Adipose tissue (tissue), 3 donors: ENCODE data around the gene ATXN7L2. TPM values are rescaled to one million over a fixed set of nuclear protein-coding genes. Genes with fewer than 3 reads are reported as not detected.

Source experiments
- H3K27ac ChIP-seq: one replicate; pipeline ENCODE4 v1.5.1; 2013; ENCODE audit warnings: low read depth, low read length
- WGBS, 3 donors: extraction: QIAGEN DNeasy Blood & Tissue Kit; methylation state at CpG; one replicate each; pipeline ENCODE4 v1.1.7; 2013; 5-methylcytosine and 5-hydroxymethylcytosine counted together
- polyA plus RNA-seq, 3 donors: library from polyadenylated mRNA; stranded (reverse); fragments of 200-250 nt; gene quantifications; one replicate each; pipeline ENCODE4 v1.2.3, GENCODE V29; 2013
- donor health status: healthy with polysubstance abuse.
- donor health status: Bipolar disorder and iron deficiency.
- donor health status: healthy.

The ATXN7L2 gene
- polyA plus RNA-seq, 3 donors, result 2.6 to 4.0 (median 3.2) TPM

GRCh38 chr1:109491372-109491771, 7.7 kb downstream of the ATXN7L2 start:
- 92 to 97% (median 94%) methylated on average over 8 of the region's 8 CpGs for WGBS, 3 donors
- no peak overlapping the region for H3K27ac ChIP-seq

GRCh38 chr1:109492779-109493178, 9.1 kb downstream of the ATXN7L2 start:
- 54 to 76% (median 69%) methylated on average over 4 of the region's 4 CpGs for WGBS, 3 donors
- H3K27ac ChIP-seq, result no peak overlapping the region

GRCh38 chr1:109493227-109493626, 9.5 kb downstream of the ATXN7L2 start:
- WGBS, 3 donors, result 67 to 71% (median 70%) methylated on average over 4 of the region's 4 CpGs
- H3K27ac ChIP-seq, result no peak overlapping the region

- H3K27ac ChIP-seq, result peak within 1 kb of the TSS; percentile 10
- WGBS, 3 donors, result 0% methylated on average over 43 to 44 of the region's 44 CpGs
Observed at GRCh38 chr1:109493805-109494539, 10.3 kb downstream of the ATXN7L2 start, which contains the start of gene CYB561D1. Gene CYB561D1, plus strand, starts transcription at chr1:109494094. Its CDS starts 46 bp downstream, at chr1:109494140.

GRCh38 chr1:109495738-109496137, 12.0 kb downstream of the ATXN7L2 start:
- H3K27ac ChIP-seq, result no peak overlapping the region
- WGBS, 3 donors, result 89 to 95% (median 92%) methylated on average over 7 of the region's 7 CpGs

GRCh38 chr1:109497449-109498160, 13.9 kb downstream of the ATXN7L2 start:
- H3K27ac ChIP-seq, result no peak overlapping the region
- WGBS, 3 donors, result 60 to 80% (median 78%) methylated on average over 9 of the region's 9 CpGs

- WGBS, 3 donors, result 77 to 82% (median 79%) methylated on average over 12 of the region's 12 CpGs
- no peak overlapping the region for H3K27ac ChIP-seq
Observed at GRCh38 chr1:109498161-109498801, 14.6 kb downstream of the ATXN7L2 start.

- H3K27ac ChIP-seq, result no peak overlapping the region
Observed at GRCh38 chr1:109499081-109499480, 15.4 kb downstream of the ATXN7L2 start.

GRCh38 chr1:109499661-109500536, 16.2 kb downstream of the ATXN7L2 start:
- no peak overlapping the region for H3K27ac ChIP-seq

More at GRCh38 chr1:109499081-109499480, 15.4 kb downstream of the ATXN7L2 start:
- 81 to 87% (median 83%) methylated on average over 7 of the region's 7 CpGs for WGBS, 3 donors

GRCh38 chr1:109500941-109501381, 17.3 kb downstream of the ATXN7L2 start:
- no peak overlapping the region for H3K27ac ChIP-seq
- WGBS, 3 donors, result 44 to 53% (median 53%) methylated on average over 5 of the region's 5 CpGs

More at GRCh38 chr1:109499661-109500536, 16.2 kb downstream of the ATXN7L2 start:
- WGBS, 3 donors, result 63 to 76% (median 73%) methylated on average over 4 of the region's 4 CpGs

- H3K27ac ChIP-seq, result no peak overlapping the region
- WGBS, 3 donors, result 70 to 77% (median 71%) methylated on average over 5 of the region's 5 CpGs
Observed at GRCh38 chr1:109501644-109502363, 18.1 kb downstream of the ATXN7L2 start.

GRCh38 chr1:109502364-109502851, 18.7 kb downstream of the ATXN7L2 start:
- 55 to 70% (median 65%) methylated on average over 3 of the region's 3 CpGs for WGBS, 3 donors
- no peak overlapping the region for H3K27ac ChIP-seq

- 63 to 78% (median 67%) methylated on average over 5 of the region's 5 CpGs for WGBS, 3 donors
- H3K27ac ChIP-seq, result no peak overlapping the region
Observed at GRCh38 chr1:109503935-109504334, 20.2 kb downstream of the ATXN7L2 start.

- no peak overlapping the region for H3K27ac ChIP-seq
- WGBS, 3 donors, result 66 to 90% (median 79%) methylated on average over 1 of the region's 1 CpG
Observed at GRCh38 chr1:109504974-109505373, 21.3 kb downstream of the ATXN7L2 start.

GRCh38 chr1:109508001-109508872, 24.5 kb downstream of the ATXN7L2 start:
- WGBS, 3 donors, result 91 to 93% (median 91%) methylated on average over 25 of the region's 25 CpGs
- no peak overlapping the region for H3K27ac ChIP-seq

GRCh38 chr1:109508873-109509175, 25.1 kb downstream of the ATXN7L2 start:
- no peak overlapping the region for H3K27ac ChIP-seq

More at GRCh38 chr1:109508873-109509175, 25.1 kb downstream of the ATXN7L2 start:
- WGBS, 3 donors, result 63 to 77% (median 69%) methylated on average over 7 of the region's 7 CpGs
